ENCODE results near the gene ADAM11.

DNA sequence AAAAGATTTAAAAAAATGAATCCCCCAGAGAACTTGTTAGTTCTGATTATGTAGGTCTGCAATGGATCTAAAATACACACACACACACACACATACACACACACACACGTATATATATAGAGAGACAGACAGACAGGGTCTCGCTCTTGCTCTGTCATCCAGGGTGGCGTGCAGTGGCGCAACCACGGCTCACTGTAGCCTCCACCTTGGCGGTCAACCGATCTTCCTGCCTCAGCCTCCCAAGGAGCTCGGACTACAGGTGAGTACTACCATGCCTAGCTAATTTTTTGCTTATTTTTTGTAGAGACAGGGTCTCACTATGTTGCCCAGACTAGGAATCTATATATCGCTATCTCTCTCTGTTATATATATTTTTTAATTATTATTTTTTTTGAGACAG, 37.9 kb downstream of the ADAM11 start:
- no peak for TF ChIP-seq EP300 (IDR thresholded peaks at IDR 0.05)
- no peak for TF ChIP-seq POLR2A (IDR thresholded peaks at IDR 0.05; ENCODE audit: low read depth)
- TF ChIP-seq, protein P1, sequence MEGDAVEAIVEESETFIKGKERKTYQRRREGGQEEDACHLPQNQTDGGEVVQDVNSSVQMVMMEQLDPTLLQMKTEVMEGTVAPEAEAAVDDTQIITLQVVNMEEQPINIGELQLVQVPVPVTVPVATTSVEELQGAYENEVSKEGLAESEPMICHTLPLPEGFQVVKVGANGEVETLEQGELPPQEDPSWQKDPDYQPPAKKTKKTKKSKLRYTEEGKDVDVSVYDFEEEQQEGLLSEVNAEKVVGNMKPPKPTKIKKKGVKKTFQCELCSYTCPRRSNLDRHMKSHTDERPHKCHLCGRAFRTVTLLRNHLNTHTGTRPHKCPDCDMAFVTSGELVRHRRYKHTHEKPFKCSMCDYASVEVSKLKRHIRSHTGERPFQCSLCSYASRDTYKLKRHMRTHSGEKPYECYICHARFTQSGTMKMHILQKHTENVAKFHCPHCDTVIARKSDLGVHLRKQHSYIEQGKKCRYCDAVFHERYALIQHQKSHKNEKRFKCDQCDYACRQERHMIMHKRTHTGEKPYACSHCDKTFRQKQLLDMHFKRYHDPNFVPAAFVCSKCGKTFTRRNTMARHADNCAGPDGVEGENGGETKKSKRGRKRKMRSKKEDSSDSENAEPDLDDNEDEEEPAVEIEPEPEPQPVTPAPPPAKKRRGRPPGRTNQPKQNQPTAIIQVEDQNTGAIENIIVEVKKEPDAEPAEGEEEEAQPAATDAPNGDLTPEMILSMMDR (IDR thresholded peaks at IDR 0.05) = no peak

Measured in esophagus muscularis mucosa (tissue), 4 donors.